Stimulated activated CD4-positive, alpha-beta T cell treated with anti-CD3 and anti-CD28 coated beads, Interleukin-15, amount 100 ng/mL, for 1 hour (primary cell): ENCODE results near the gene PRKRA.
"Not testable (repeated sequence)": the region's sequence is repeated elsewhere in the genome, so short reads cannot be mapped to it uniquely, and the experiment has no call there.

ENCODE experiments used
- DNase-seq, 2 donors: peaks; one replicate each; pipeline ENCODE4 v3.0.0-alpha.2; 2020; ENCODE audit warnings: low read depth in 1 of 2, low spot score in 1 of 2

Gene PRKRA

GRCh38 chr2:178450774-178451525 is at the start of gene PRKRA, which contains the start of gene PJVK:
Gene PRKRA (minus strand): TSS chr2:178451175. CDS start chr2:178451030, 145 bp downstream.
Gene PJVK (plus strand): TSS chr2:178451378. CDS start chr2:178453410, 2,032 bp downstream.
- peak; percentile 90 to 96 for DNase-seq

GRCh38 chr2:178499640-178500039 is 48.7 kb upstream of the PRKRA start:
- DNase-seq = no peak

- DNase-seq = no peak
Observed at GRCh38 chr2:178498137-178498536, 47.2 kb upstream of the PRKRA start.

GRCh38 chr2:178496049-178496448 is 45.1 kb upstream of the PRKRA start:
- no peak for DNase-seq

- DNase-seq = no peak
Observed at GRCh38 chr2:178491612-178492011, 40.6 kb upstream of the PRKRA start.

- DNase-seq = no peak
Observed at GRCh38 chr2:178485356-178485755, 34.4 kb upstream of the PRKRA start.

- no peak for DNase-seq
Observed at GRCh38 chr2:178484245-178485041, 33.5 kb upstream of the PRKRA start.

- DNase-seq = no peak
Observed at GRCh38 chr2:178482437-178482836, 31.5 kb upstream of the PRKRA start.

- DNase-seq = peak; percentile 49 to 64
Observed at GRCh38 chr2:178480227-178481181, 29.5 kb upstream of the PRKRA start, which contains the start of gene PLEKHA3. Gene PLEKHA3 (plus strand): TSS chr2:178480457. CDS start chr2:178480870, 413 bp downstream.

- no peak for DNase-seq
Observed at GRCh38 chr2:178479758-178480226, 28.8 kb upstream of the PRKRA start.

- DNase-seq = no peak
Observed at GRCh38 chr2:178479275-178479616, 28.3 kb upstream of the PRKRA start.

- DNase-seq = peak; percentile 71 to 73
Observed at GRCh38 chr2:178478439-178479274, 27.7 kb upstream of the PRKRA start, which contains the start of gene FKBP7. Gene FKBP7 (minus strand): TSS chr2:178478600. CDS start chr2:178478499, 101 bp downstream.

- DNase-seq = no peak
Observed at GRCh38 chr2:178478130-178478438, 27.1 kb upstream of the PRKRA start.

- no peak for DNase-seq
Observed at GRCh38 chr2:178477443-178478129, 26.6 kb upstream of the PRKRA start.

- DNase-seq = no peak
Observed at GRCh38 chr2:178476477-178476876, 25.5 kb upstream of the PRKRA start.

- no peak for DNase-seq
Observed at GRCh38 chr2:178474560-178474959, 23.6 kb upstream of the PRKRA start.

- no peak for DNase-seq
Observed at GRCh38 chr2:178473931-178474330, 23.0 kb upstream of the PRKRA start.

- DNase-seq = no peak
Observed at GRCh38 chr2:178473373-178473772, 22.4 kb upstream of the PRKRA start.

- DNase-seq = not testable (repeated sequence)
Observed at GRCh38 chr2:178471313-178471712, 20.3 kb upstream of the PRKRA start.
